ENCODE measurements around the gene ARID1B.

Gene ARID1B

GRCh38 chr6:156854466-156855161 is 77.4 kb downstream of the ARID1B start:
- H3K9ac ChIP-seq (ENCODE audit: low read length): no peak overlapping the region
- H3K27me3 ChIP-seq (ENCODE audit: control insufficient read depth, insufficient read depth, low read length): no peaks in the 10 kb centered on the region
- H3K36me3 ChIP-seq (ENCODE audit: control insufficient read depth, insufficient read depth, low read length): no peaks in the 10 kb centered on the region
- no peak overlapping the region for H3K27ac ChIP-seq (ENCODE audit: low read depth, low read length)
- H3K4me1 ChIP-seq (ENCODE audit: control insufficient read depth, insufficient read depth, low read length): peaks cover 10% of the 10 kb centered on the region
- H3K4me3 ChIP-seq (ENCODE audit: low read length): no peak overlapping the region

GRCh38 chr6:156857573-156857972 is 80.4 kb downstream of the ARID1B start:
- Histone ChIP-seq H3K27me3 (ENCODE audit: control insufficient read depth, insufficient read depth, low read length) (no peaks in the 10 kb centered on the region), H3K9ac (ENCODE audit: low read length) (no peak overlapping the region), H3K36me3 (ENCODE audit: control insufficient read depth, insufficient read depth, low read length) (no peaks in the 10 kb centered on the region), H3K4me3 (ENCODE audit: low read length) (no peak overlapping the region), H3K27ac (ENCODE audit: low read depth, low read length) (no peak overlapping the region), H3K4me1 (ENCODE audit: control insufficient read depth, insufficient read depth, low read length) (no peaks in the 10 kb centered on the region)

DNA sequence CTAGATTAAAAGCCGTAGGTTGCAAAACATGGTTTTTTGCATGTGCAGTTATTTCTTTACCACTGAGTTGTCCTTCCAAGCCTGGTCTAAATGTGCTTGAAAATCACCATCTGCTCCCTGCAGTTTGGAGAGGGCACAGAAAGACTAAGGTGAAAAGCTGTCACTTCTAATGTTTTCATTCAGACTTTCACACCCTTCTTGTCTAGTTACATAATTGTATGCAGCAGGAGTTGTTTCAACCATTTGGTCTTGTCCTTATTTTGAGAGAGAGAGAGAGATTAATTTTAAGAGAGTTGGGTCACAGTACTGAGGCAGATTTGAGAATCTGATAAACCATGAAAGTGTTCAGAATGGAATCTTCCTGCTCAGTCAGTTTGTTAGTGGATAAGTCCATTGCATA is 82.5 kb downstream of the ARID1B start:
- no peak overlapping the region for H3K27ac ChIP-seq (ENCODE audit: low read depth, low read length)
- H3K36me3 ChIP-seq (ENCODE audit: control insufficient read depth, insufficient read depth, low read length): no peaks in the 10 kb centered on the region
- H3K27me3 ChIP-seq (ENCODE audit: control insufficient read depth, insufficient read depth, low read length): no peaks in the 10 kb centered on the region
- H3K9ac ChIP-seq (ENCODE audit: low read length): no peak overlapping the region
- no peaks in the 10 kb centered on the region for H3K4me1 ChIP-seq (ENCODE audit: control insufficient read depth, insufficient read depth, low read length)
- no peak overlapping the region for H3K4me3 ChIP-seq (ENCODE audit: low read length)

- Histone ChIP-seq H3K4me3 (ENCODE audit: low read length) (no peak overlapping the region), H3K4me1 (ENCODE audit: control insufficient read depth, insufficient read depth, low read length) (peaks cover 11% of the 10 kb centered on the region), H3K27ac (ENCODE audit: low read depth, low read length) (no peak overlapping the region), H3K36me3 (ENCODE audit: control insufficient read depth, insufficient read depth, low read length) (no peaks in the 10 kb centered on the region), H3K27me3 (ENCODE audit: control insufficient read depth, insufficient read depth, low read length) (no peaks in the 10 kb centered on the region), H3K9ac (ENCODE audit: low read length) (no peak overlapping the region)
Measured at GRCh38 chr6:156862711-156863110, 85.5 kb downstream of the ARID1B start.

GRCh38 chr6:156863504-156863903 is 86.3 kb downstream of the ARID1B start:
- peaks cover 11% of the 10 kb centered on the region for H3K4me1 ChIP-seq (ENCODE audit: control insufficient read depth, insufficient read depth, low read length)
- H3K27me3 ChIP-seq (ENCODE audit: control insufficient read depth, insufficient read depth, low read length): no peaks in the 10 kb centered on the region
- H3K4me3 ChIP-seq (ENCODE audit: low read length): no peak overlapping the region
- no peaks in the 10 kb centered on the region for H3K36me3 ChIP-seq (ENCODE audit: control insufficient read depth, insufficient read depth, low read length)
- no peak overlapping the region for H3K9ac ChIP-seq (ENCODE audit: low read length)
- no peak overlapping the region for H3K27ac ChIP-seq (ENCODE audit: low read depth, low read length)

- Histone ChIP-seq H3K27me3 (ENCODE audit: control insufficient read depth, insufficient read depth, low read length) (no peaks in the 10 kb centered on the region), H3K36me3 (ENCODE audit: control insufficient read depth, insufficient read depth, low read length) (no peaks in the 10 kb centered on the region), H3K4me1 (ENCODE audit: control insufficient read depth, insufficient read depth, low read length) (peaks cover 11% of the 10 kb centered on the region), H3K27ac (ENCODE audit: low read depth, low read length) (no peak overlapping the region), H3K9ac (ENCODE audit: low read length) (no peak overlapping the region), H3K4me3 (ENCODE audit: low read length) (no peak overlapping the region)
Measured at GRCh38 chr6:156864557-156864956, 87.4 kb downstream of the ARID1B start.

- Histone ChIP-seq H3K27ac (ENCODE audit: low read depth, low read length) (no peak overlapping the region), H3K27me3 (ENCODE audit: control insufficient read depth, insufficient read depth, low read length) (no peaks in the 10 kb centered on the region), H3K4me3 (ENCODE audit: low read length) (no peak overlapping the region), H3K4me1 (ENCODE audit: control insufficient read depth, insufficient read depth, low read length) (peaks cover 11% of the 10 kb centered on the region), H3K36me3 (ENCODE audit: control insufficient read depth, insufficient read depth, low read length) (no peaks in the 10 kb centered on the region), H3K9ac (ENCODE audit: low read length) (no peak overlapping the region)
Measured at GRCh38 chr6:156865019-156865629, 87.9 kb downstream of the ARID1B start.

DNA sequence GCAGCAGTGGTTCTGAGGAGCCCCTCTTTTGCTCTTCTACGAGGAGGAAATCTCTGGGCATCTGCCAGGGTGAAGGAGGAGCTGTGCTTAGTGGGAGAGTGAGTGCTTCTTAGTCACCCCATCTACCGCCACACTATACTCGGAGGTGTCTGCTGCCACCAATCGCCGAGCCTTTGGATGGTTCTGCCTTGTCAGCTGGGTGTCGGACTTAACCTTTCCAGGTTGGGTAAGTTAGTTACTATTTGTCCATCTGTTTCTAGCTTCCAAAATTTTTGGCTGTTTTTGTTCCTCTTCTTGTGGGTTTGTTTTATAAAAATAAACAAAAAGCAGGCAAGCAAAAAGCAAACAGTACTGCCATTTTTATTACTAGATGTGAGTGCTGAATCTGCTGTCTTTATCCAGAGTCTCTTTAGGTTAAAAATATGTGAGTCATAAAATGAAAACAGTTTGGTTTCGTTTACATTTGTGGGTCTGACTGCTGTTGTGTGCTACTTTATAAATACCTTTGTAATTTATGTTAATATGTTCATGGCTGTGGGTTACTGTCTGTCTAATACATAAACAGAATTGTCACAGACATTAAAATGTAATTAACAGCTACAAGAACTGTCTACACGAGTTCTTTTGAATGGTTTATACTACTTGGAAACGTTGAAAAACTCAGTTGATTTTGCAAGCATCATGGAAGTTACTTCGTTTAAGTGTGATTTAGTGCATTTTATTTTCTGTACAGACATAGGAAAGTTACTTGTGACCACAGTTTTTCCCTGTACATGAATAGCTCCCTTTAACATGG is 89.2 kb downstream of the ARID1B start:
- H3K4me1 ChIP-seq (ENCODE audit: control insufficient read depth, insufficient read depth, low read length): peaks cover 16% of the 10 kb centered on the region

DNA sequence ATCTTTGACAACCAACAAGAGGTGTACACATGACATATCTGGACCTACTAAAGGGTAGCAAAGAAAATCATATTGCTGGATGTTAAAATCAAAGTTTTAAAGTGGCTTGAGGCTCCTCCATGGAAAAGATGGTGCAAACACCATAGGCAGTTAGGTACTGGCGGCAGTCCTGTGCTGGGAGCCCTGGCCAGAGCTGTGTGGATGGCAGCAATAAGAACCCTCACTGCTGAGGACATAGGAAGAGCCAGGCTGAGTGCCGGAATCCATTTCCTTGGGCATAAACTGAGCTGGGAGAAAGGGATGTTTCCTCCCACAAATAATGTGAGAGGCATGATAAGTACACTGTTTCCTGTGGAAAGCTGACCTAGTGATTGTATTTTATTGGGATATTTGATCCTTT is 89.9 kb downstream of the ARID1B start:
- Histone ChIP-seq H3K9ac (ENCODE audit: low read length) (no peak overlapping the region), H3K27ac (ENCODE audit: low read depth, low read length) (no peak overlapping the region), H3K4me1 (ENCODE audit: control insufficient read depth, insufficient read depth, low read length) (peaks cover 16% of the 10 kb centered on the region), H3K36me3 (ENCODE audit: control insufficient read depth, insufficient read depth, low read length) (no peaks in the 10 kb centered on the region), H3K4me3 (ENCODE audit: low read length) (no peak overlapping the region), H3K27me3 (ENCODE audit: control insufficient read depth, insufficient read depth, low read length) (no peaks in the 10 kb centered on the region)

More for the DNA sequence above, 89.2 kb downstream of the ARID1B start:
- no peak overlapping the region for H3K27ac ChIP-seq (ENCODE audit: low read depth, low read length)
- no peak overlapping the region for H3K9ac ChIP-seq (ENCODE audit: low read length)
- no peaks in the 10 kb centered on the region for H3K27me3 ChIP-seq (ENCODE audit: control insufficient read depth, insufficient read depth, low read length)
- H3K4me3 ChIP-seq (ENCODE audit: low read length): no peak overlapping the region
- H3K36me3 ChIP-seq (ENCODE audit: control insufficient read depth, insufficient read depth, low read length): no peaks in the 10 kb centered on the region

DNA sequence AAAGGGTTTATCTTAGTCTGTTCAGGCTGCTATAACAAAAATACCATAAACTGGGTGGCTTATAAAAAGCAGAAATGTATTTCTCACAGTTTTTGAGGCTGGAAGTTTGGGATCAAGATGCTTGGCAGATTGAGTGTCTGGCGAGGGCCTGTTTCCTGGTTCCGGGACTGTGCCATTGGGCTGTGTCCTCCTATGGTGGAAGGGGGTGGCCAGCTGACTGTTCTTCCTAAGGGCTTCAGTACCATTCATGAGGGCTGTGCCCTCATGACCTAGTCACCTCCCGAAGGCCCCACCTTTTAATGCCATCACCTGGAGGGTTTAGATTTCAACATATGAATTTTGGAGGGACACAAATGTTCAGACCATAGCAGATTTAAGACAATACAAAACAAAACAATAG is 91.2 kb downstream of the ARID1B start:
- Histone ChIP-seq H3K9ac (ENCODE audit: low read length) (no peak overlapping the region), H3K4me3 (ENCODE audit: low read length) (no peak overlapping the region), H3K4me1 (ENCODE audit: control insufficient read depth, insufficient read depth, low read length) (peaks cover 16% of the 10 kb centered on the region), H3K27ac (ENCODE audit: low read depth, low read length) (no peak overlapping the region), H3K27me3 (ENCODE audit: control insufficient read depth, insufficient read depth, low read length) (no peaks in the 10 kb centered on the region), H3K36me3 (ENCODE audit: control insufficient read depth, insufficient read depth, low read length) (no peaks in the 10 kb centered on the region)

GRCh38 chr6:156869980-156870398 is 92.8 kb downstream of the ARID1B start:
- no peak overlapping the region for H3K4me3 ChIP-seq (ENCODE audit: low read length)
- H3K27ac ChIP-seq (ENCODE audit: low read depth, low read length): no peak overlapping the region
- peaks cover 16% of the 10 kb centered on the region for H3K4me1 ChIP-seq (ENCODE audit: control insufficient read depth, insufficient read depth, low read length)
- no peaks in the 10 kb centered on the region for H3K27me3 ChIP-seq (ENCODE audit: control insufficient read depth, insufficient read depth, low read length)
- no peak overlapping the region for H3K9ac ChIP-seq (ENCODE audit: low read length)
- H3K36me3 ChIP-seq (ENCODE audit: control insufficient read depth, insufficient read depth, low read length): no peaks in the 10 kb centered on the region

- H3K27ac ChIP-seq (ENCODE audit: low read depth, low read length): no peak overlapping the region
- no peak overlapping the region for H3K4me3 ChIP-seq (ENCODE audit: low read length)
- H3K36me3 ChIP-seq (ENCODE audit: control insufficient read depth, insufficient read depth, low read length): no peaks in the 10 kb centered on the region
- no peak overlapping the region for H3K9ac ChIP-seq (ENCODE audit: low read length)
- H3K4me1 ChIP-seq (ENCODE audit: control insufficient read depth, insufficient read depth, low read length): peaks cover 14% of the 10 kb centered on the region
- H3K27me3 ChIP-seq (ENCODE audit: control insufficient read depth, insufficient read depth, low read length): no peaks in the 10 kb centered on the region
Measured at GRCh38 chr6:156870924-156871539, 93.9 kb downstream of the ARID1B start.

Data from rectal smooth muscle tissue (tissue), 1 donor.